Measurements from ENCODE around the gene EPB41L4A.
"Not testable (repeated sequence)": the region's sequence is repeated elsewhere in the genome, so short reads cannot be mapped to it uniquely, and the experiment has no call there.

The EPB41L4A gene

GRCh38 chr5:112208699-112209615 lies 210.1 kb downstream of the EPB41L4A start:
- no peak for DNase-seq (ENCODE audit: low read depth in 2 of 2)

DNA sequence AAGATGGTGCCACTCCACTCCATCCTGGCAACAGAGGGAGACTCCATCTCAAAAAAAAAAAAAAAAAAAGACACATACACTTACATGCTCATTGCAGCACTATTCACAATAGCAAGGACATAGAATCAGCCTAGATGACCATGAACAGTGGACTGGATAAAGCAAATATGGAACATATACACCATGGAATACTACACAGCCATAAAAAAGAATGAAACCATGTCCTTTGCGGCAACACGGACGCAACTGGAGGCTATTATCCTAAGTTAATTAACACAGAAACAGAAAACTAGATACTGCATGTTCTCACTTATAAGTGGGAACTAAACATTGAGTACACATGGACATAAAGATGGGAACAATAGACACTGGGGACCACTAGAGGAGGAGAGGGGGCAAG lies 210.9 kb downstream of the EPB41L4A start:
- not testable (repeated sequence) for DNase-seq (ENCODE audit: low read depth in 2 of 2)

- no peak for DNase-seq (ENCODE audit: low read depth in 2 of 2)
These were observed 213.2 kb downstream of the EPB41L4A start for GRCh38 chr5:112205846-112206245.

DNA sequence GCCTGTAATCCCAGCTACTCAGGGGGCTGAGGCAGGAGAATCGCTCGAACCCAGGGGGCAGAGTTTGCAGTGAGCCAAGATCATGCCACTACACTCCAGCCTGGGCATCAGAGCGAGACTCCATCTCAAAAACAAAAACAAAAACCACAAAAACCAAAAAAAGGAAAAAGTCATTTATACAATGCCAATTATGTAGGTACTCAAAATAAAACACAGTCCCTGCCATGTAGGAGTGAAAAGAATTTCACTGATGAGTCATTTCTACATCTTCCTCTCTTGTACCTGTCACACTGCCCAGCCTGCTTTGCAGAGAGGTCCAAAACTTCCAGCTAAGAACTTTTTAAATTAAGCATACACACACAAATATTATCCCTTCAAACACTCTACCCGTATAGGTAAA lies 215.8 kb downstream of the EPB41L4A start:
- DNase-seq (ENCODE audit: low read depth in 2 of 2), result no peak

DNA sequence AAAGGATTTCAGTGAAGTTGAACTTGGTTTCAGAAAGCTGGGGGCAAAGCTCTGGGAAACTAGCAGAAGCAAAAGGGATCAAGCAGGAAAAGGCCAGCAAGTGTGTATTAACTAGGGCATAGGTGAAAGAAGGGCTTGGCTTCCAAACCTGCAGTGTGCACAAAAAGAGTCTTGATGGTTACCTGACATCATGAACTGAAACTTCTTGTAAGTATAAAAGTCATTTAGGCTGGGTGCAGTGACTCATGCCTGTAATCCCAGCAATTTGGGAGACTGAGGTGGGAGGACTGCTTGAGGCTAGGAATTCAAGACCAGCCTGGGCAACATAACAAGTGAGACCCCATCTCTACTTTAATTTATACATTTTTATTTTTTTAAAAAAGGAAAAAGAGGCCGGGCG lies 216.4 kb downstream of the EPB41L4A start:
- DNase-seq (ENCODE audit: low read depth in 2 of 2), result no peak

GRCh38 chr5:112201141-112201540 lies 217.9 kb downstream of the EPB41L4A start:
- no peak for DNase-seq (ENCODE audit: low read depth in 2 of 2)

DNA sequence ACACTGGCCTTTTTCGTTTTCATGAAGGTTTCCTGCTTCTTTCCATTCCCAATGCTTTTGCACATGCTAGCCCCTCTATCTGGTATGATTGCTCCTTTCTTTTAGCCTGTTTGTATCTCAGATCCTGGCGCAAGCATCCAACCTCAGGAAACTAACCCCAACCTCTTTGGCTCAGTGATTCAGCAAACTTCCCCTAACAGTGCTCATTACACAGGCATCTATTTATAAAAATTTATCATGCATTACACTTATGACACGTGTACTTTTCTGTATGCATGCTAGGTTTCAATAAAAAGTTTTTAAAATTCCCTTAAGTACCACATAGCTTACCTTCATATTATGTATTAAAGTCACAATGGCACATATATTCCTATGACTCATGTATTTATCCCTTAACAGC lies 218.9 kb downstream of the EPB41L4A start:
- DNase-seq (ENCODE audit: low read depth in 2 of 2), result no peak

- DNase-seq (ENCODE audit: low read depth in 2 of 2), result no peak
These were observed 222.5 kb downstream of the EPB41L4A start for GRCh38 chr5:112196584-112196983.

GRCh38 chr5:112195924-112196323 lies 223.2 kb downstream of the EPB41L4A start:
- no peak for DNase-seq (ENCODE audit: low read depth in 2 of 2)

- DNase-seq (ENCODE audit: low read depth in 2 of 2), result no peak
These were observed 226.2 kb downstream of the EPB41L4A start for GRCh38 chr5:112192866-112193265.

DNA sequence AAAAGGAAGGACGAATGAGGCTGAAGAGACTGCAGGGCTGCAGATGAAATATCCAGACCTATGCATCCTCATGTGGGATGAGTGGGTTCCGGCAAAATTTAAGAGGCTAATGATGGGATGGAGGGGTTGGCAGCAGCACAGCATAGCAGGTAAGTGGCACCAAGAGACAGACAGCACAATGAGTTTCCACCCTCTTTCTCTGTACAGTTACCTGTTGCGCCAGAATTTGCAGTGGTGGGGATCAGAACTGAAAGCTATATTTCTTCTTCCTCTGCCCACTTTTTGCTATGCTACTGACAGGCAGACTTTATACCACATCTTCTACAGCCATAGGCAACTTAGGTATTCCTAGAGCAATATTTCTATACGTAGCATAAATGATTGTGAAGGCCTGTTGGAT lies 227.0 kb downstream of the EPB41L4A start:
- no peak for DNase-seq (ENCODE audit: low read depth in 2 of 2)

DNA sequence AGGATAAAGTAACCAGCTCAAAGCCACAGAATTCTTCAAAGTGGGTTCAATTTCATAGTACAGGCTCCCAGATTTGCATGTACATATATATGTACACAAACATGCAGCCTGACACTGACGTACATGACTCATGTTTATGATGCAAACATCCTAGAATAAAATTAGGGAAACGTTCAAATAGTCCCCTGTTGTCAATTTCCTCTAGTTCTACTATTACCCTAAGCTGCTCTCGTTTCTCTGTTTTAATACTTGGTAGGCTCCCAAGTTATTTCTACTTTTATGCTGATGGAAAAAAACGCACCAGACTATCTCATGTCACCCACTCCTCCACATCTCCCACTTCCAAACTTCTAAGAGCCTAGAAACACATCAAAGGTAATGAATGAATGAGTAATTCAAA lies 229.7 kb downstream of the EPB41L4A start:
- no peak for DNase-seq (ENCODE audit: low read depth in 2 of 2)

DNA sequence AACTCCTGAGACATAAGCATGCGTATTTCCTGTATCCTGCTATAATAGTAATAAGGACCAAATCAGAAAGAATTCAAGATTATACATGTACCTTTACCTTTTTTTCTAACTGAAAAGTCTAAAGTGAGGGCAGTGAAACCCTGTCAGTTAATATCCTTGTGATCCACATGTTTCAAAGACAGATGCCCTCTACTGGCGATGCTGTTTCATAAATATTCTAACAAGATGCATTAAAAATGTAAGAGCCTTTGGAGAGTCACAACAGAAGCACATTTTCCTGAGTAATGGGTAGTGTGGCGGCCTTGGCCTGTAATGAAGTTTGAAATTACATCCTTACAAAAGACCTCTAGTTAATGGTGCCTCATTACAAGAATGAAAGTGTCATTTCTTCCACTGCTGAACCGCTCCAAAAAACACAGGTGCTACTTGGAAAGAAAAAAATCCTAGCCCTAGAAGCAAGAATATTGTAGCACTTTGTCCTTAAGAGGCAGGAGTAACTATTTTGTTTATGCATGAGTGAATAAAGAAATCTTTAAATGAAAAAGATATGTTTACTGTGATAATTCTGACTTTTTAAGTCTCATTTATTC lies 232.6 kb downstream of the EPB41L4A start:
- DNase-seq (ENCODE audit: low read depth in 2 of 2), result no peak

DNA sequence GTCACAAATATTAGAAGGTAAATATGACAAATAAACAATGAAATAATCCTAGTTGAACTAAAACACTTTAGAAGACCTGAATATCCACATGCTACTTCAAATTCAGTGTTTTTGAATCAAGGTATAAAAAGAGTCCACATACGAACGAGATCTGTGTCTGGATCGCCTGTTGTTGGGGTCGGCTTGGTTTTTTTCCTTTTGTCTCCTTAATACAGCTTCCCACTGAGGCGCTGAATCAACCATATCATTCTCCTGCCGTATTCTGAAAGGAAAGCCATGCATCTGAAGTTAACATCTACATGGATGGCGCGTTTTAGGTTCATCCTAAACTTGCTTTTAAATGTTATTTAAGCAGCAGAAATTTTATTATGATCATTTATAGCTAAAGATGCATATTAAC lies 235.2 kb downstream of the EPB41L4A start:
- no peak for DNase-seq (ENCODE audit: low read depth in 2 of 2)

GRCh38 chr5:112183103-112183711 lies 235.9 kb downstream of the EPB41L4A start:
- no peak for DNase-seq (ENCODE audit: low read depth in 2 of 2)

DNA sequence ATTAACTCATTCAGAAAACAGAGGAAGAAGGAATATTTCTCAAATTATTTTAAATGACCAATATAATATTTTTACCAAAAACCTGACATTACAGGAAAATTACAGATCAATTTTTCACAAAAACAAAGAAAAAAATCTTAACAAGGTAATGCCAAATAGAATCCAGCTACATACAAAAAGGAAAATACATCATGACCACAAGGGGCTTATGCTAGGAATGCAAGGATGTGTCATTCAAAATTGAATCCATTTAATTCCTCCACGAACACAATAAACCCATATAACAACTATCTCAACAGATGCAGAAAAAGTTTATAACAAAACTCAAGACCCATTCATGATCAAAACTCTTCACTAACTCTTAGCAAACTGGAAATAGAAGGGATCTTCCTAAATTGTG lies 239.8 kb downstream of the EPB41L4A start:
- no peak for DNase-seq (ENCODE audit: low read depth in 2 of 2)

- DNase-seq (ENCODE audit: low read depth in 2 of 2), result peak; percentile 0 to 4
These were observed 244.0 kb downstream of the EPB41L4A start for GRCh38 chr5:112174959-112175594.

DNA sequence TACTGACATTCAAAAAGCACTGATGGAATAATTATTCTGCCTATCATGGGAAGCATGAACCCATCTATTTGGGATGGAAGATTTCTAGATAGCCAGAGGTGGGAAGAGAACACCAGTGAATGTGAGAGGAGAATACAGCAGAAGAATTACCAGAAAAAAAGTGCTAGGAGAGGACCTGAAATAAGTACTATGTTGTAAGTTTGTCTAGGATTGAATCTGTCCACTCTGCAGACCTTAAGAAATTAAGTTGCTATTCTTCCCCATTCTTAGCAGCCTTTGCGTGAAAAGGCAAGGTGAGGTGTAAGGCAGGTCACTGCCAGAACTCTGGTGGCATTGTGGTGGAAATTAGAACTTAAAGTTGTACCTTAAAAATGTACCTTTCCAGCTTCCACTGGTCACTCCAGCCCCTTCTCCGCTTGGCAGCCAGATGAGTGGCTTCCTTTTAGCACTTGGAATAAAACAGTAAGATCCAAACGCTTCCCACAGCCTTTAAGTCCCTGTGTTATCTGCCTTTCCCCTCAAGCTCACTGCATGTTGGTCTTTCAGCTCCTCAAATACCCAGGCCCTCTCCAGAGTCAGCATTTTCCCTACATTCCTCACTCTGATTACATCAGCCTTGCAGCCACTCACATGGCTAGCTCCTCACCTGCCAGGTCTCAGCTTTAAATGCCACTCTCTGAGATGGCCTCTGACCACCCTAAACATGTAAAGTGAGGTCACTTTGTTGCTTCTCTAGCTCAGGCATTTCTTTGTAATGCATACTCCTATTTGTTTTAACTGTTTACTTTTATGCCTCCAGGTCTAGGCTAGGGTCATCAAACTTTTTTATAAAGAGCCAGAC lies 253.0 kb downstream of the EPB41L4A start:
- DNase-seq (ENCODE audit: low read depth in 2 of 2), result no peak

DNA sequence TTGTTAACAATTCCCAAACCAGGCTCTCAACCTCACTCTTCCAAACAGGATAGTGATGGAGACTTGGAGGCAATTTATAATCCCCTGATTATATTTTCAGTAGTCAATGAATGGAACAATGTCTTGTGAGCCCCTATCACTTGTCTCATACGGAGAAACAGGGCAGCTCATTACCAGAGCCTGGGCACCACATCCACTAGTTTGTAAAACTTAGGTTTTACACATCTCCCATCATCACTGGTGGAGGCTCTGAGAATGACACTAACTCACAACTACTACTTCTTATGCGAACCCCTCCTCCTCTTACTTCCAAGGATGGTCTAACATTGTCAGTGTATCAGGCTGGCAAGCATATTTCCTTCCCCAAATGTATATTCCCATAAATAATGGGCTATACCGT lies 253.7 kb downstream of the EPB41L4A start:
- no peak for DNase-seq (ENCODE audit: low read depth in 2 of 2)

DNA sequence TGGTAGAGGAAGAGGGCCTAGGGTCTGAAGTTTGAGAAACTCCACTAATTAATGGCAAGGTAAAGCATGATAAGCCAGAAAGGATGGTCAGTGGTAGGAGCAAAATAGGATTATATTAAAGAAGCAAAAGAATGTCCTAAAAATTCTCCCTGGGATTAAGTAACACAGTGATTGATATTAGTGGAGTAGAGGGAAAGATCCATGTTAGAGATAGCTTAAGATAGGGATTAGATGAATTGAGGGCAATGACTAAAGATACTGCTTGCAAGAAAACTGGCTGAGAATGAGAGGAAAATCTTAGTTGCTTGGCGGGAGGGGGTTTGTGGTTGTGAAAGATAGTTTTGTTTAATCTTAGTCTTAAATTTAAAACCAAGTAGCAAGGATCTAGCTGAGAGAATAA lies 255.6 kb downstream of the EPB41L4A start:
- DNase-seq (ENCODE audit: low read depth in 2 of 2), result no peak

- no peak for DNase-seq (ENCODE audit: low read depth in 2 of 2)
These were observed 257.7 kb downstream of the EPB41L4A start for GRCh38 chr5:112161392-112161748.

Measured in stimulated activated CD8-positive, alpha-beta memory T cell treated with anti-CD3 and anti-CD28 coated beads, Interleukin-2, amount 100 ng/mL, for 48 hours (primary cell).